T-helper 9 cell (primary cell): ENCODE results near the gene SANBR.

ENCODE experiments used
- DNase-seq: peaks from one replicate; pipeline ENCODE4 v3.0.0-alpha.2; 2020

SANBR gene

GRCh38 chr2:61090386-61090921 is 24.8 kb downstream of the SANBR start:
- DNase-seq: no peak

- DNase-seq: no peak
These were observed 25.8 kb downstream of the SANBR start for GRCh38 chr2:61091485-61091884.

GRCh38 chr2:61096438-61096837 is 30.8 kb downstream of the SANBR start:
- DNase-seq: no peak

GRCh38 chr2:61100801-61101200 is 35.1 kb downstream of the SANBR start:
- DNase-seq: no peak

- no peak for DNase-seq
These were observed 43.6 kb downstream of the SANBR start for GRCh38 chr2:61109291-61109690.

- DNase-seq: no peak
These were observed 46.0 kb downstream of the SANBR start for GRCh38 chr2:61111708-61112107.

- DNase-seq: no peak
These were observed 48.5 kb downstream of the SANBR start for GRCh38 chr2:61114147-61114546.
